Astrocyte of the spinal cord (primary cell): Measurements from ENCODE around the gene SMIM22.

Experiments
- DNase-seq: peaks from one replicate; pipeline ENCODE4 v3.0.0; 2011; ENCODE audit warnings: low read depth, low spot score
- H3K4me3 ChIP-seq: 2 replicates; pipeline ENCODE4 v1.5.1; 2011; ENCODE audit warnings: low read depth, mild to moderate bottlenecking, low read length, moderate library complexity
- in situ Hi-C: cut with HindIII; loops from 2 replicates; pipeline ENCODE4 v1.10.0; 2017; ENCODE audit warnings: low sequenced_read_pairs
- TF ChIP-seq, protein P1 (sequence below): IDR thresholded peaks from 2 replicates; pipeline ENCODE4 v1.5.1; 2012; ENCODE audit warnings: low read depth, mild to moderate bottlenecking, low read length, inconsistent platforms

Gene SMIM22

GRCh38 chr16:4790871-4791270, 4.3 kb upstream of the SMIM22 start:
- no peak for DNase-seq
- TF ChIP-seq, protein P1, sequence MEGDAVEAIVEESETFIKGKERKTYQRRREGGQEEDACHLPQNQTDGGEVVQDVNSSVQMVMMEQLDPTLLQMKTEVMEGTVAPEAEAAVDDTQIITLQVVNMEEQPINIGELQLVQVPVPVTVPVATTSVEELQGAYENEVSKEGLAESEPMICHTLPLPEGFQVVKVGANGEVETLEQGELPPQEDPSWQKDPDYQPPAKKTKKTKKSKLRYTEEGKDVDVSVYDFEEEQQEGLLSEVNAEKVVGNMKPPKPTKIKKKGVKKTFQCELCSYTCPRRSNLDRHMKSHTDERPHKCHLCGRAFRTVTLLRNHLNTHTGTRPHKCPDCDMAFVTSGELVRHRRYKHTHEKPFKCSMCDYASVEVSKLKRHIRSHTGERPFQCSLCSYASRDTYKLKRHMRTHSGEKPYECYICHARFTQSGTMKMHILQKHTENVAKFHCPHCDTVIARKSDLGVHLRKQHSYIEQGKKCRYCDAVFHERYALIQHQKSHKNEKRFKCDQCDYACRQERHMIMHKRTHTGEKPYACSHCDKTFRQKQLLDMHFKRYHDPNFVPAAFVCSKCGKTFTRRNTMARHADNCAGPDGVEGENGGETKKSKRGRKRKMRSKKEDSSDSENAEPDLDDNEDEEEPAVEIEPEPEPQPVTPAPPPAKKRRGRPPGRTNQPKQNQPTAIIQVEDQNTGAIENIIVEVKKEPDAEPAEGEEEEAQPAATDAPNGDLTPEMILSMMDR = no peak
- in situ Hi-C loops = no loop called here
- H3K4me3 ChIP-seq = no peak overlapping the region

DNA sequence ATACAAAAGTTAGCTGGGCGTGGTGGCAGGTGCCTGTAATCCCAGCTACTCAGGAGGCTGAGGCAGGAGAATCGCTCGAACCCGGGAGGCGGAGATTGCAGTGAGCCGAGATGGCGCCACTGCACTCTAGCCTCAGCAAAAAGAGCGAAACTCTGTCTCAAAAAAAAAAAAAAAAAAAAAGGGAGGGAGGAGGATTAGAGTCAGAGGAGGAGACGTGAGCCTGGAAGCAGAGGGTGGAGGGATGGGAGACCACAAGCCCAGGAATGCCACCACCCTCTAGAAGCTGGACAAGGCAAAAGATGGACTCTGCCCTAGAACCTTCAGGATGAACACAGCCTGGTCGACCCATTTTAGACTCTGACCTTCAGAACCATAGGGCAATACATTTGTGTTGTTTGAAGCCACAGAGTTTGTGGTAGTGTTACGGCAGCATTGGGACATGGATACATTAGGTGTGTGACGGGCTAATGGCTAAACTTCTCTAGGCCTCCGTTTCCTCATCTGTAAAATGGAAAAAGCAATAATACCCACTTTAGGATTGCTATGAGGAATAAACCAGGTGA, 2.1 kb upstream of the SMIM22 start:
- no peak overlapping the region for H3K4me3 ChIP-seq
- DNase-seq = no peak

DNA sequence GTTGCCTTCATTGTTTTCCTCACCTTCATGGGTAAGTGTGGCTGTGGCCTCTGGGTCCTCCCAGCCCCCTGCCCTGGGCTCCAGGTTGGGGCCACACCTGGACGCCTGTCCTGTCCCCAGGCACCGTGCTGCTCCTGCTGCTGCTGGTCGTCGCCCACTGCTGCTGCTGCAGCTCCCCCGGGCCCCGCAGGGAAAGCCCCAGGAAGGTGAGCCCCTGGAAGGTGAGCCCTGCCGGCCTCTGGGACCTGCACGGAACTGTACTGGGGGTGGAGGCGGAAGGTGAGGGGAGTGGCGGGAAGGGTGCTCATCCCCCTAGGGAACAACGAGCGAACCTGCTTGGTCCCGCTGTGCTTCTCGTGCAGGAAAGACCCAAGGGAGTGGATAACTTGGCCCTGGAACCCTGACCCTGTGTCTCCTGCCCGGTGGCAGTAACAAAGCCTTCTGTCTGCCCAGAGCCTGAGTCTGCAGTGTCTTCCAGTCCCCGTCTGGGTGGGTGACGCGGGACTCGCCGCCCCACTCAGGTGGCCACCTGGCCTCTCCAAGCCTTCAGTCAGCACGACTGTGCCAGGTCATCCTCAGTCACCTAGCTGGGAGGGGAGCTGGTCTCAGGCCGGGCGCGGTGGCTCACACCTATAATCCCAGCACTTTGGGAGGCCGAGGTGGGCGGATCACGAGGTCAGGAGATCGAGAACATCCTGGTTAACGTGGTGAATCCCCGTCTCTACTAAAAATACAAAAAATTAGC, 831 bp downstream of the SMIM22 start:
- TF ChIP-seq, protein P1 = no peak
- no peak overlapping the region for H3K4me3 ChIP-seq
- no peak for DNase-seq
- in situ Hi-C loops = no loop called here

More for the DNA sequence above, 2.1 kb upstream of the SMIM22 start:
- TF ChIP-seq, protein P1 = no peak
- in situ Hi-C loops = no loop called here

DNA sequence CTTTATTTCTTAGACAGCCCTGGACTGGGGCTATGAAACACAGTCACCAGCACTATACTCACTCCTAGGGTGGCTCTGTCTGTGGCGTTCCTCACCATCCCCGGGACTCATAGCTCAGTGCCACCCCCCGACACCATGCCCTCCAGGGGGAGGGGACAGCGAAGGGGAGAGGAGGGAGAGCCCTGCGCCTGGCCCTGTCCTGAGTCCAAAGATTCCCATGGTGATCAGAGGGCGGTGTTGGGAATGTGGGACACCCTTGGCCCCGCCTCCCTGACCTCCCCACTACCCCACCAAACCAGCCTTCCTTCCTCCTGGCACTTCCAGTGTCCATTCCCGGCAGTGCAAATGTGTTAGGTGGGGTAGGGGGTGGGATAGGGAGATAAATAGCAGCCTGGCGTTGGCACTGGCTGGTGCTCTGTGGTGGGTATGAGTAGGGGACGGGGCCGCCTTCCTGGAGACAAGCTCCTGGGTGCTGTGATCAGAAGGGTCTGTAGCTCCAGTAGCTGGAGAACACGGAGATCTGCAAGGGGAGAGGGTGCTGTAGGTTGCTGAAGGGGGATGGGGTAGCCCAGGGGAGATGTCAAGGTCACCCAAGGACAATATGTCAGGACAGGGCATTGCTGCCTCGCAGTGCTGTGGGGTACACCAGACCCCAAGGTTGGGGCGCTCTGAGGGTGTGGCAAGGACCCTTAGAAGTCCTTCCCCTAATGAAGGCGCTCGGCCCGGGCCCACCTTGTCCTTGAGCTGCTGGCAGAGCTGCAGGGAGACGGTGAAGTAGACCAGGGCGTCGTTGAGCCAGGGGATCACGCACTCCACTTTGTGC, 2.0 kb downstream of the SMIM22 start:
- in situ Hi-C loops = no loop called here
- TF ChIP-seq, protein P1 = no peak
- no peak for DNase-seq
- H3K4me3 ChIP-seq = no peak overlapping the region

DNA sequence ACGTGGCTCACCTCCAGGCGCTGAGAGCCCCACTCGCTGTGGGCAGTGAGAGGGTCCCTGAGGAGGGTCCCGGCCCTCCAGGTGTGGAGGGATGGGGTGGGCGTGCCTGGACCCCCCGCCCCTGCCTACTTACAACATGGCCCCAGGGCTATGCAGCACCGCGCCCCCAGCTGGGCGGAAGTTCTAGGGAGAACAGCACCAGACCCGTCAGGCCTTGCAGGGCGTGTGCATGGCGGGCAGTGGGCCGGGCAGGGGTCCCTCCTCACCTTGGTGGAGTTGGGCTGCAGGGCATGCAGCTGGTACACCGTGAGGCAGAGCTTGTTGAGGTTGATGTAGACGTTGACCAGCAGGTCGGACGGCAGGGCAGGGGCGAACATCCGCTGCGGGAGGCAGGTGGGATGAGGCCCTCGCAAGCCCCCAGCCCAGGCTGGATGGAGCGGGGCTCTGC, 2.7 kb downstream of the SMIM22 start:
- TF ChIP-seq, protein P1 = no peak
- DNase-seq = no peak
- H3K4me3 ChIP-seq = no peak overlapping the region
- in situ Hi-C loops = no loop called here

DNA sequence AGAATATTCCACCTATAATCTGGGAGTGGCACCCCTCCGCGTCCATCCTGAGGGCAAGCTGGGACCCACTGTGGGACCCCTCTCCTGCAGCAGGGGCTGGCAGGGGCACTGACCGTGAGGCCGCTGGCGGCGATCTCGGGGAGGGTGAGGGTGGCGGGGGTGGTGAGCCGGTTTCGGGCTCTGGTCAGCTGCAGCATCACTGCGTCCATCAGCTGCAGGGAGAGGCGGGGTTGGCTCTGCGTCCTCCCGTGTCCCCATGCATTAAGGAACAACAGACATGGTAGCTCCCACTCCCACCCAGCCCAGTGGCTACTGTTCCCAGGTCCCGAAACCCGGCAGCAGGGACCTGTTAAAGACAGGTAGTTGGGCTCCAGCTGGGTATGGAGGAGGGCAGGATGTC, 3.3 kb downstream of the SMIM22 start:
- in situ Hi-C loops = no loop called here

More for the DNA sequence above, 3.3 kb downstream of the SMIM22 start:
- no peak for DNase-seq
- TF ChIP-seq, protein P1 = no peak
- no peak overlapping the region for H3K4me3 ChIP-seq
